Measurements from ENCODE around the gene ABRACL.

Gene ABRACL

GRCh38 chr6:139058029-139058428 is 29.5 kb downstream of the ABRACL start:
- DNase-seq, result no peak

DNA sequence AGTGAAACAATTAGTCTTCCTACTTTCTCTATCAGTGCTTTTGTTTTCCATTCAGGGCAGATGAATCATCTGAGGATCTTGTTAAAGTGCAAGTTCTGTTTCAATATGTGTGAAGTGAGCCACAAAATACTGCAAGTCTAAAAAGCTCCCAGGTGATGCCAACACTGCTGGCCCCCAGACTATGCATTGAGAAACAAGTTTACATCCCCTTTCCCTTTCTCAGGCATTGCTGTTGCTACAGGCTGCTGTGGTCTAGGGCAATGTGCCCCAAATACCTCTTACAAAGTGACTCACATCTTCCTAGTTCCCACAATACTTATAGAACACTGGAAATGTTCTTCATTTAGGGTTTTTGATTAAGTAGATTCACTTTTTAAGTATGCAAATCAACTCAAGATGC is 31.8 kb downstream of the ABRACL start:
- no peak for DNase-seq

DNA sequence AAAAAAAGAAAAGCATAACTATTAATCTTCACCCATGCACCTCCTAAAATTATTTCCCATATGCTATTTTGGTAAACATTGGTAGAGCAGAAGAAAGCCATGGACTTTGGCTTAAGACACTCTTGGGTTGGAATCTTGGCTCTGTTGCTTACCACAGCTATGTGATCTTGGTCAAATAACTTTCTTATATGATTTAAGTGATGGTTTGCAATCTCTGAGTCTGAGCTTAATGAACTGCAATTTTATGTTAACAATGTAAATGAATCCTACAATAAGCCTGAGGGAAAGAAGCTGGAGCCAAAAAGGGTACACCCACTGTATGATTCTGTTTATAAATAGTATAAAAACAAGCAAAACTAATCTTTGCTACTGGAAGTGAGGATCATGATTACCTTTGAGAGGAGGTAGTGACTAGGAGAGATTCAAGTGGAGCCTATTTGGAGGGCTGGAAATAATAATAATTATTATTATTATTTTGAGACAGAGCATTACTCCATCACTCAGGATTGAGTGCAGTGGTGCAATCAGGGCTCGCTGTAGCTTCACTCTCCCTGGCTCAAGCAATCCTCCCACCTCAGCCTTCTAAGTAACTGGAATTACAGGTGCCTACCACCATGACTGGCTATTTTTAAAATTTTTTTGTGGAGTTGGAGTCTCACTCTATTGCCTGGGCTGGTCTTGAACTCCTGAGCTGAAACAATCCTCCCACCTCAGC is 34.5 kb downstream of the ABRACL start:
- no peak for DNase-seq

GRCh38 chr6:139064981-139065665 is 36.6 kb downstream of the ABRACL start:
- DNase-seq, result no peak

- DNase-seq, result no peak
Observed at GRCh38 chr6:139066080-139066479, 37.5 kb downstream of the ABRACL start.

GRCh38 chr6:139068846-139069245 is 40.3 kb downstream of the ABRACL start:
- no peak for DNase-seq

- no peak for DNase-seq
Observed at GRCh38 chr6:139073118-139073517, 44.6 kb downstream of the ABRACL start.

DNA sequence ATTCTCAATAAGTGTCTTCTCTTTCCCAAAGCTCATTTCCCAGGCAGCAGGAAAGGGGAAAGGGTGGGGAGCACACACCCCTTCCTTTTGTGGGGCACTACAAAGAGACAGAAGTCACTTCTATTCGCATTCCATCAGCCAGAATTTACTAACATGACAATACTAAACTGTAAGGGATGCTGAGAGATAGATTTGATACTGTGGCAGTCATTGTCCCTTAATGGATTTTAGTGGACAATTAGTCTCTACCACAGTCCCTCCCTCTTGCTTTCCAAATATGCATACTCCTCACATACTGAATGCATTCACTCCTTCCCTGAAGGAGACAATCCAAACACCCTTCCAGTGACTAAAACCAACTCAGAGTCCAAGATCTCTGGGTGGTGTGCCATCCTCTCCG is 50.5 kb downstream of the ABRACL start:
- DNase-seq, result no peak

DNA sequence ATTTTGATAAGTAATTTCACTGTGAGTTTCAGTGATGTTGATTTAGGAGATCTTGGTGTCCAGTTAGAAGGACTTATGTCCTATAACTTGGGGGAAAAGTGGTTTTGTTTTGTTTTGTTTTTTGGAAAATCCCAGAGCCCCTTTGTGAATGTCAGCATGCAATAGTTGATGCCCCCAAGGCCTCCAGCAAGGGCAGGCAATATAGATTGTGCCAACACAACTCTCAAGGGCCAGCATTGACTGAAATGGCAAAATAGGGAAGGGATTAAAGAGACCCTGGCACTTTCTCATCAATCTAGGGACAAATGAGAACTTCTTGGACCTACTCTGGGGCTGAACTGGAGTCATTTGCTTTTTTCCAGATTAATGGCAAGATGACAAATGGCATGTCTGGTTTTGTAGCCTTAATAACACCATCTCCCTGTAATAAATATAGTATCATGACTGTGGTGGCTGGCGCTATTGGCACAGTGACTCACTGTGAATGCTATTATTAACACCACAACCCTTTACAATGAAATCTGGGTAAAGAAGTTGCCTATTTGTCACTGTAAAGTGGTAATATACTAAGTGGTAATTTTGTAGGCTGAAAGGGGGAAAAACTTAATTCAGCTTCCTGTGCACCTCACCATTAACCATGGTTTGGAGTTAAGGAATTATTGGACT is 51.8 kb downstream of the ABRACL start:
- DNase-seq, result no peak

- no peak for DNase-seq
Observed at GRCh38 chr6:139081471-139081870, 52.9 kb downstream of the ABRACL start.

DNA sequence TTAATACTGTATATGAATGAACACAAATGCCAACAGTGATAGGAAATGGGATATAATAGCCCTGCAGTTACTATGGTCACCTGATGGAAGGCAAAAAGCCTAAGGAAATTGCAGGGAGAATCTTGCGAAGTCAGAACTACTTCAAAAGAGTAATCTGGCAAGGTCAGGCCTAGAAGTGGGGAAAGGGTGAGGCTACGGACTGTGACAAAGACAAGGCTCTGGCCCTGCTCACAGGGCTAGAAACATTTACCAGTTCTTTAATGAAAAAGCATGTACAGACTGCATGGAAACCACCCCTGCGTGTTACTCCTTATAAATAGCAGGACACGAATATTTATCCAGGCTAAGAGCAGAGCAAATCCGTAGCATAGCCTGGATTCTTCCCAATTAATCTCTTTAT is 53.8 kb downstream of the ABRACL start:
- no peak for DNase-seq

DNA sequence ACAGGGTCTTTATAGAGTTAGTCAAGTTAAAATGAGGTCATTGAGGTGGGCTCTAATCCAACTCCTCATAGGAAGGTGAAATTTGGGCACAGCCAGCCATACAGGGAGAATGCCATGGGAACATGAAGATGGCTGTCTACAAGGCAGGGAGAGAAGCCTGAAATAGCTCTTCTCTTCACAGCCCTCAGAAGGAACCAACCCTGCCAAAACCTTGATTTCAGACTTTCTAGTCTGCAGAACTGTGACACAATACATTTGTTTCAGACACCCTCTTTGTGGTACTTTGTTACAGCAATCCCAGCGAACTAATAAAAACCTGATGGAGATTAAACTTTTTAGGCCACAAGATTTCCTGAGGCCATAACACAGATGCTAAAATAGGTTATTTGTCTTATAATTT is 63.3 kb downstream of the ABRACL start:
- no peak for DNase-seq

Data from stimulated activated CD4-positive, alpha-beta T cell treated with anti-CD3 and anti-CD28 coated beads, Interleukin-4, amount 100 ng/mL, for 24 hours (primary cell).